ENCODE results near the gene C6orf47.

Gene C6orf47

GRCh38 chr6:31687860-31688693 is 27.5 kb upstream of the C6orf47 start:
- Histone ChIP-seq H3F3A (ENCODE audit: insufficient read depth, low read length) (no peaks in the 10 kb centered on the region), H4K20me1 (ENCODE audit: insufficient read depth, low read length) (no peaks in the 10 kb centered on the region), H2AFZ (ENCODE audit: low read length) (no peak overlapping the region), H3K4me1 (ENCODE audit: low read length) (no peaks in the 10 kb centered on the region), H3K9me3 (replicated peaks; ENCODE audit: insufficient read depth, low read length) (no peaks in the 10 kb centered on the region), H3K9ac (ENCODE audit: low read length) (no peak overlapping the region), H3K79me2 (ENCODE audit: low read length) (no peaks in the 10 kb centered on the region), H3K27me3 (replicated peaks; ENCODE audit: insufficient read depth, low read length) (no peaks in the 10 kb centered on the region), H3K4me2 (ENCODE audit: low read depth, low read length) (no peak overlapping the region), H3K9me2 (replicated peaks; ENCODE audit: insufficient read depth, low read length) (no peaks in the 10 kb centered on the region), H3K4me3 (ENCODE audit: low read length) (no peak overlapping the region), H3K27ac (ENCODE audit: low read length) (no peak overlapping the region), H3K36me3 (replicated peaks; ENCODE audit: insufficient read depth, low read length) (no peaks in the 10 kb centered on the region)
- no peak for DNase-seq
- TF ChIP-seq, protein P1, sequence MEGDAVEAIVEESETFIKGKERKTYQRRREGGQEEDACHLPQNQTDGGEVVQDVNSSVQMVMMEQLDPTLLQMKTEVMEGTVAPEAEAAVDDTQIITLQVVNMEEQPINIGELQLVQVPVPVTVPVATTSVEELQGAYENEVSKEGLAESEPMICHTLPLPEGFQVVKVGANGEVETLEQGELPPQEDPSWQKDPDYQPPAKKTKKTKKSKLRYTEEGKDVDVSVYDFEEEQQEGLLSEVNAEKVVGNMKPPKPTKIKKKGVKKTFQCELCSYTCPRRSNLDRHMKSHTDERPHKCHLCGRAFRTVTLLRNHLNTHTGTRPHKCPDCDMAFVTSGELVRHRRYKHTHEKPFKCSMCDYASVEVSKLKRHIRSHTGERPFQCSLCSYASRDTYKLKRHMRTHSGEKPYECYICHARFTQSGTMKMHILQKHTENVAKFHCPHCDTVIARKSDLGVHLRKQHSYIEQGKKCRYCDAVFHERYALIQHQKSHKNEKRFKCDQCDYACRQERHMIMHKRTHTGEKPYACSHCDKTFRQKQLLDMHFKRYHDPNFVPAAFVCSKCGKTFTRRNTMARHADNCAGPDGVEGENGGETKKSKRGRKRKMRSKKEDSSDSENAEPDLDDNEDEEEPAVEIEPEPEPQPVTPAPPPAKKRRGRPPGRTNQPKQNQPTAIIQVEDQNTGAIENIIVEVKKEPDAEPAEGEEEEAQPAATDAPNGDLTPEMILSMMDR (IDR thresholded peaks at IDR 0.05; ENCODE audit: low read length), result no peak
- TF ChIP-seq EZH2 (optimal IDR thresholded peaks at IDR 0.05; ENCODE audit: low read depth, low read length) (no peak), EZH2phosphoT487 (IDR thresholded peaks at IDR 0.05; ENCODE audit: low read length) (no peak)

GRCh38 chr6:31687321-31687720 is 26.7 kb upstream of the C6orf47 start:
- no peak overlapping the region for H3K9ac ChIP-seq (ENCODE audit: low read length)
- no peaks in the 10 kb centered on the region for H3K27me3 ChIP-seq (replicated peaks; ENCODE audit: insufficient read depth, low read length)
- no peaks in the 10 kb centered on the region for H4K20me1 ChIP-seq (ENCODE audit: insufficient read depth, low read length)

GRCh38 chr6:31686483-31686882 is 25.9 kb upstream of the C6orf47 start:
- no peaks in the 10 kb centered on the region for H3F3A ChIP-seq (ENCODE audit: insufficient read depth, low read length)

More at GRCh38 chr6:31687321-31687720, 26.7 kb upstream of the C6orf47 start:
- H3K9me3 ChIP-seq (replicated peaks; ENCODE audit: insufficient read depth, low read length), result no peaks in the 10 kb centered on the region
- no peak overlapping the region for H3K27ac ChIP-seq (ENCODE audit: low read length)
- no peaks in the 10 kb centered on the region for H3K36me3 ChIP-seq (replicated peaks; ENCODE audit: insufficient read depth, low read length)
- no peaks in the 10 kb centered on the region for H3K4me1 ChIP-seq (ENCODE audit: low read length)
- H2AFZ ChIP-seq (ENCODE audit: low read length), result no peak overlapping the region
- TF ChIP-seq EZH2 (optimal IDR thresholded peaks at IDR 0.05; ENCODE audit: low read depth, low read length) (no peak), EZH2phosphoT487 (IDR thresholded peaks at IDR 0.05; ENCODE audit: low read length) (no peak)
- TF ChIP-seq, protein P1 (IDR thresholded peaks at IDR 0.05; ENCODE audit: low read length), result no peak
- no peaks in the 10 kb centered on the region for H3K79me2 ChIP-seq (ENCODE audit: low read length)
- H3F3A ChIP-seq (ENCODE audit: insufficient read depth, low read length), result no peaks in the 10 kb centered on the region
- H3K4me3 ChIP-seq (ENCODE audit: low read length), result no peak overlapping the region
- no peak for DNase-seq
- H3K9me2 ChIP-seq (replicated peaks; ENCODE audit: insufficient read depth, low read length), result no peaks in the 10 kb centered on the region
- no peak overlapping the region for H3K4me2 ChIP-seq (ENCODE audit: low read depth, low read length)

More at GRCh38 chr6:31686483-31686882, 25.9 kb upstream of the C6orf47 start:
- H3K4me2 ChIP-seq (ENCODE audit: low read depth, low read length), result no peak overlapping the region
- no peak overlapping the region for H3K4me3 ChIP-seq (ENCODE audit: low read length)
- H3K27me3 ChIP-seq (replicated peaks; ENCODE audit: insufficient read depth, low read length), result no peaks in the 10 kb centered on the region
- H3K9me2 ChIP-seq (replicated peaks; ENCODE audit: insufficient read depth, low read length), result no peaks in the 10 kb centered on the region
- no peaks in the 10 kb centered on the region for H3K9me3 ChIP-seq (replicated peaks; ENCODE audit: insufficient read depth, low read length)
- no peak overlapping the region for H2AFZ ChIP-seq (ENCODE audit: low read length)
- DNase-seq, result no peak
- H3K27ac ChIP-seq (ENCODE audit: low read length), result no peak overlapping the region
- TF ChIP-seq EZH2phosphoT487 (IDR thresholded peaks at IDR 0.05; ENCODE audit: low read length) (no peak), EZH2 (optimal IDR thresholded peaks at IDR 0.05; ENCODE audit: low read depth, low read length) (no peak)
- TF ChIP-seq, protein P1 (IDR thresholded peaks at IDR 0.05; ENCODE audit: low read length), result no peak
- no peaks in the 10 kb centered on the region for H3K79me2 ChIP-seq (ENCODE audit: low read length)
- H3K9ac ChIP-seq (ENCODE audit: low read length), result no peak overlapping the region
- H4K20me1 ChIP-seq (ENCODE audit: insufficient read depth, low read length), result no peaks in the 10 kb centered on the region
- no peaks in the 10 kb centered on the region for H3K4me1 ChIP-seq (ENCODE audit: low read length)
- H3K36me3 ChIP-seq (replicated peaks; ENCODE audit: insufficient read depth, low read length), result no peaks in the 10 kb centered on the region

All from MM.1S (cell line).